Common myeloid progenitor, CD34-positive (primary cell): ENCODE data around the gene STAT5B.
A peak's percentile ranks its signal among the peaks of the same experiment; 100 is the strongest.

Experiments
- CTCF ChIA-PET: fragments of 350-600 bp; sonication (Branson Sonifier 250); formaldehyde crosslinking; loops from one replicate; lab custom pipeline; 2021; ENCODE audit warnings: antibody characterized with exemption; lab: Charles Lee
- POLR2A ChIA-PET: fragments of 350-600 bp; sonication (Branson Sonifier 250); formaldehyde crosslinking; loops from one replicate; lab custom pipeline; 2021; ENCODE audit warnings: antibody characterized with exemption; lab: Charles Lee
- DNase-seq, 3 donors: peaks; one replicate each; pipeline versions ENCODE4 v3.0.0 to v3.0.0-alpha.2; 2013
- H3K27ac ChIP-seq, 2 experiments: 1 replicate in 1 of 2; 2 replicates in 1 of 2; pipeline ENCODE4 v1.7.0; 2013; ENCODE audit warnings: inconsistent platforms in 2 of 2, low read length in 2 of 2, mild to moderate bottlenecking in 2 of 2, low read depth in 1 of 2, moderate library complexity in 1 of 2; ENCODE audit not compliant: severe bottlenecking in 2 of 2, insufficient read depth in 1 of 2, poor library complexity in 1 of 2
- H3K27me3 ChIP-seq, 5 experiments: replicated peaks in 2 of 5; 1 replicate in 3 of 5; 2 replicates in 2 of 5; pipeline versions ENCODE4 v1.6.1 to v1.7.0; 2013; ENCODE audit warnings: low read length in 4 of 5, mild to moderate bottlenecking in 2 of 5, moderate library complexity in 2 of 5, inconsistent platforms in 1 of 5; ENCODE audit not compliant: insufficient read depth in 5 of 5, control insufficient read depth in 4 of 5
- H3K36me3 ChIP-seq, 4 experiments: 1 replicate in 2 of 4; 2 replicates in 2 of 4; pipeline versions ENCODE4 v1.6.1 to v1.7.0; 2013; ENCODE audit warnings: low read length in 3 of 4, control low read depth in 1 of 4, mild to moderate bottlenecking in 1 of 4; ENCODE audit not compliant: control insufficient read depth in 4 of 4, insufficient read depth in 4 of 4
- H3K4me1 ChIP-seq, 4 experiments: 1 replicate in 3 of 4; 2 replicates in 1 of 4; pipeline versions ENCODE4 v1.6.1 to v1.7.1; 2013; ENCODE audit warnings: low read length in 3 of 4, mild to moderate bottlenecking in 3 of 4, control low read depth in 1 of 4, inconsistent platforms in 1 of 4, moderate library complexity in 1 of 4; ENCODE audit not compliant: control insufficient read depth in 4 of 4, insufficient read depth in 4 of 4; ENCODE audit errors: control extremely low read depth in 1 of 4
- H3K4me3 ChIP-seq, 7 experiments: 1 replicate in 4 of 7; 2 replicates in 3 of 7; pipeline versions ENCODE4 v1.5.1 to v1.7.0; 2013; ENCODE audit warnings: mild to moderate bottlenecking in 7 of 7, low read length in 6 of 7, moderate library complexity in 6 of 7, inconsistent platforms in 2 of 7, low read depth in 2 of 7, control low read depth in 1 of 7; ENCODE audit not compliant: insufficient read depth in 4 of 7, control insufficient read depth in 1 of 7; ENCODE audit errors: extremely low read depth in 1 of 7
- H3K9me3 ChIP-seq, 5 experiments: 1 replicate in 4 of 5; 2 replicates in 1 of 5; pipeline versions ENCODE4 v1.6.1 to v1.7.1; 2013; ENCODE audit warnings: low read length in 4 of 5, mild to moderate bottlenecking in 2 of 5, inconsistent platforms in 1 of 5, low read depth in 1 of 5, moderate library complexity in 1 of 5; ENCODE audit not compliant: control insufficient read depth in 4 of 5, insufficient read depth in 2 of 5; ENCODE audit errors: control extremely low read depth in 1 of 5
- WGBS: methylation state at CpG from one replicate; pipeline ENCODE4 v1.1.5; 2013; ENCODE audit not compliant: insufficient coverage; 5-methylcytosine and 5-hydroxymethylcytosine counted together

STAT5B gene

DNA sequence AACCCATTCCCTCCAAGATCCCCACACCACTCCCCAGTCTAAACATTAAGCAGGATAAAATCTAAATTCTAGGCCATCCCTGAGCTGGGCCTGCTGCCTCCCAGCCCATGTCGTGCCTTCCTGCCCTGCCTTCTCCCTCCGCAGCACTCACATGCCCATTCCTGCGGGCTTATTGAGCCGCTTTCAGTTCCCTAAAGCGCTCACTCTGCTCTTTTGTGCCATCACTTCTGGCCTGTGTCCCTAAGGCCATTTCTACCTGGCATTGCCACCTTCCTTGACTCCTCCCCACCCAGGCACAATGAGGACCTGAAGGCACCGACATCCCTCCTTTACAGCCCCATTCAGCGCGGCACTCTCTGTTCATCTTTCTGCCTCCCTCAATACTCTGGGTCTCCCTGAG is 108.4 kb downstream of the STAT5B start:
- ChIA-PET CTCF (interaction anchor here (1.9 kb wide), 1 partner anchor 23 kb away, joined by 4 read pairs; no protein-coding TSS in a partner anchor), POLR2A (interaction anchor here (1.6 kb wide), 1 partner anchor 12 kb away, joined by 4 read pairs; no protein-coding TSS in a partner anchor)
- 93% methylated on average over 7 of the region's 8 CpGs for WGBS
- H3K36me3 ChIP-seq = no peaks in the 10 kb centered on the region
- DNase-seq = no peak
- no peak overlapping the region for H3K4me3 ChIP-seq
- no peaks in the 10 kb centered on the region for H3K27me3 ChIP-seq
- no peaks in the 10 kb centered on the region for H3K9me3 ChIP-seq
- H3K27ac ChIP-seq = no peak overlapping the region
- H3K4me1 ChIP-seq = peaks cover 0 to 2% (median 0%) of the 10 kb centered on the region in 4 experiments

DNA sequence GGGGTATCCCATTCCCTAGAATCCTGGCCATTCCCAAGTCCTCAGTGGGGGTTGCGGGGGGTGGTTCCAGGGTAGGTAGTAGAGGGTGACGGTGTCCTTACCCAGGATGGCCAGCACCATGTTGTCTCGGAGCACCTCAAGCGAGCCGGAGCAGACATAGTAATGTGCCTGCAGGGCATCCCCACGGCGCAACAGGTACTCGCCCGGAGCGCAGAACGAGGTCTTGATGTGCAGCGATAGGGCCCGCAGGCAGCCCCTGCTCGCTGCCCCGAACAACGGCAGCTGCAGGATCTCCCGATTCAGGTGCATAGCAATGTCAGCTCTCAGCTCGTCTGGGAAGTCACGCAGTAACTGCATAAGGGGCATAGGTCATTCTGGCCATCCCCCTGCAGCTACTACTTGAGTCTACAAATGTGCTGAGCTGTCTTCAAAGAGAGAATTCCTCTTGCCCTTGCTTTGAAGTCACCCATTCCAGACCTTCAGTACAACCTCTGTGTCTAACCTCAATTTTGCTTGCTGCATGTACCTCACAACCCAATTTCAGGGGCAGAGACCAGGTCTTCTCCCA is 109.9 kb downstream of the STAT5B start:
- DNase-seq = no peak
- H3K9me3 ChIP-seq = no peaks in the 10 kb centered on the region
- H3K27me3 ChIP-seq = no peaks in the 10 kb centered on the region
- POLR2A ChIA-PET = no interaction called here
- no peak overlapping the region for H3K4me3 ChIP-seq
- WGBS = 98% methylated on average over 18 of the region's 19 CpGs
- H3K36me3 ChIP-seq = no peaks in the 10 kb centered on the region
- no peak overlapping the region for H3K27ac ChIP-seq
- CTCF ChIA-PET = interaction anchor here (0.7 to 1.9 kb wide), 4 partner anchors 9 to 24 kb away, joined by 3 to 4 read pairs (median 3); no protein-coding TSS in a partner anchor
- no peaks in the 10 kb centered on the region for H3K4me1 ChIP-seq

DNA sequence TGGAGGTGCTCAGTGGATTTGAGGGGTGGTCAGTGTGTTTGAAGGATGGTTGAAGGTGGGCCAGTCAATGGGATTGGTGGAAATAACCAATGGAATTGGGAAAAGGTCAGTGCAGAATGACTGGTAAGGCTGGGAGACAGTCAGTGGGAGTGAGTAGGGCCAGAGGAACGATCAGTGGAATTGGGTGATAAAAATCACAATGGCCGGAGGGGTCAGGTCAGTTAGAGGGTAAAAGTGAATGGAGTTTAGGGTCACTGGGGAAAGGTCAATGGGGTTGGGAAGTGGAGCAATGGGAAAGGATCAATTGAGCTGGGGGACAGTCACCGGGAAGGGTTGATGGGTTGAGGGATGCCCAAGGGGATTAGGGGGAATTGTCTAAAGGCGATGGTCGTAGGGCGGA is 110.4 kb downstream of the STAT5B start:
- no peak overlapping the region for H3K4me3 ChIP-seq
- no peaks in the 10 kb centered on the region for H3K36me3 ChIP-seq
- ChIA-PET POLR2A (no interaction called here), CTCF (interaction anchor here (0.7 to 1.5 kb wide), 3 partner anchors 8 to 22 kb away, joined by 3 read pairs; no protein-coding TSS in a partner anchor)
- WGBS = 100% methylated on average over 6 of the region's 6 CpGs
- no peaks in the 10 kb centered on the region for H3K4me1 ChIP-seq
- H3K9me3 ChIP-seq = no peaks in the 10 kb centered on the region
- no peak for DNase-seq
- no peak overlapping the region for H3K27ac ChIP-seq
- no peaks in the 10 kb centered on the region for H3K27me3 ChIP-seq

DNA sequence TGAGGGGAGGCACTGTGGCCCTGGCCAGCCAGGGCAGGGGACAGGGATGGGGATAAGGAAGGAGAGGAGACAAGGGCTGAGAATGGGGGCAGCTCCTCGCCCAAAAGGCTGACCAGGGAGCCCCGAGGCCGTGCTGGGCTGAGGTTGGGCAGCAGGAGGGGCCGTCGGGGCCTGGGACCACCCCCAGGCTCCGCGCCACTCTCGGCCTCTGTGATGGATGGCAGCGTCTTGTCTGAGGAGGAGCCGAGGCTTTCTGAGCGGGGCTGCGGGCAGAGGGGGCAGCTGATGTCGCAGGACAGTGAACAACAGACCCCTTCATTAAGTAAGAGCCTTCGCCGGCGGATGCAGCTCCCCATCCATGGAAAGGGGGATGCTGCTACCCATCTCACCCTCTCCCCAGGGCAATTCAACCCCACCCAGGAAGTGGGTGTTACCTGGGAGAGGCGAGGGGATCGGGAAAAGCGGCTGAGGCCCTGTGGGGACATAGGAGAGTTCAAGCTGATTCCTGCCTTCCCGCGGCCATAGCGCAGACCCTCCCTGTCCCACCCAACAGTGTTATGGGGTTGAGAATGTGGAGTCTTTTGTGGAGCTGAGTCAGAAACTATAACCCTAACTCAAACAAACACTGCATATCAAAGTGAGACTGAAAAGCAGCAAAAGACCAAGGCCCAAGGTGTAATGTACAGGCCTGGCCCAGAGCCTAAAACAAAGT is 112.3 kb downstream of the STAT5B start:
- Histone ChIP-seq H3K4me1 (no peaks in the 10 kb centered on the region), H3K9me3 (no peaks in the 10 kb centered on the region), H3K4me3 (no peak overlapping the region), H3K27me3 (no peaks in the 10 kb centered on the region), H3K36me3 (no peaks in the 10 kb centered on the region), H3K27ac (no peak overlapping the region)
- CTCF ChIA-PET = interaction anchor here (0.8 to 2.0 kb wide), 5 partner anchors 16 to 41 kb away, joined by 3 to 16 read pairs (median 3); partner anchors contain the start of genes HSPB9 and KCNH4
- DNase-seq = no peak
- POLR2A ChIA-PET = no interaction called here
- 89% methylated on average over 15 of the region's 22 CpGs for WGBS

DNA sequence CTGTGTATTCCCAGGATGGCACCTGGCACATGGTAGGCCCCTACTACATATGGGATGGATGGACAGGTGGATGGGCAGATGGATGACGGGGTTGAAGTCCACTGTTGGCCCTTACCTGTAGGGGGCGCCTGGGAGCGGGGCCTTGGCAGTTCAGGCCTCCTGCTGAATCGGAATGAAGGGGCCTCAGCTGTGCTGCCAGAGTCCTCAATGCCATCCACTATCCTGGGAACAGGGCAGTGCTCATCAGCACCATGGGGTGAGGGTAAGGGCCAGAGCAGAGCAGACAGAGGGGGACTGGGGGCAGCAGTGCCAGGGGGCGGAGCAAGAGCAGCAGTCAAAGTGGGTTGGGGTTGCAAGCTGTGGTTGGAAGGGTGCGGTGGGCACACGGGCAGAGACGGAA is 113.1 kb downstream of the STAT5B start:
- peak in 2 of 3 donors; percentile 38 to 47 for DNase-seq
- Histone ChIP-seq H3K4me1 (no peaks in the 10 kb centered on the region), H3K4me3 (no peak overlapping the region), H3K36me3 (no peaks in the 10 kb centered on the region), H3K27me3 (no peaks in the 10 kb centered on the region), H3K27ac (no peak overlapping the region), H3K9me3 (no peaks in the 10 kb centered on the region)
- 78% methylated on average over 8 of the region's 8 CpGs for WGBS
- ChIA-PET POLR2A (no interaction called here), CTCF (interaction anchor here (0.8 to 2.0 kb wide), 5 partner anchors 17 to 41 kb away, joined by 3 to 16 read pairs (median 3); partner anchors contain the start of genes HSPB9 and KCNH4)

DNA sequence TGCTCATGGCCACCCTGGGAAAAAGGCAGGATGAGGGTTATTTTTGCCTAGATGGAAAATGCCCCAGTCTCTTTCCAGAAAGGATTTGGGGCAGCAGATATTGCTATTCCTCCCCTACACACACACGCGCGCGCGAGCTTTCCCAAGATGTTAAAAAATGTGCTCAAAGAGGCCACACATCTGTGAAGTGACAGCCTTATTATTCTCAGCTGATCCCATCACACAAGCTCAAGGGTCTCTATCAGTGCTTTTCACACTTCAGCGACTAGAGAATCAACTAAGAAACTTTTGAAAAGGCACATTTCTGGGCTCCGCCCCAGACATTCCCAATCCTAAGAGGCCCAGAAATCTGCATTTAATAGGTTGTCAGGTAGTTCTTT is 115.7 kb downstream of the STAT5B start:
- no peaks in the 10 kb centered on the region for H3K27me3 ChIP-seq
- no peaks in the 10 kb centered on the region for H3K36me3 ChIP-seq
- DNase-seq = no peak
- peaks cover 0 to 3% (median 0%) of the 10 kb centered on the region in 4 experiments for H3K4me1 ChIP-seq
- H3K27ac ChIP-seq = no peak overlapping the region
- POLR2A ChIA-PET = no interaction called here
- CTCF ChIA-PET = interaction anchor here (0.6 kb wide), 1 partner anchor 62 kb away, joined by 3 read pairs; no protein-coding TSS in a partner anchor
- no peak overlapping the region for H3K4me3 ChIP-seq
- H3K9me3 ChIP-seq = no peaks in the 10 kb centered on the region
- WGBS = 100% methylated on average over 1 of the region's 7 CpGs
